ENCODE results near the gene GALNT15.

DNA sequence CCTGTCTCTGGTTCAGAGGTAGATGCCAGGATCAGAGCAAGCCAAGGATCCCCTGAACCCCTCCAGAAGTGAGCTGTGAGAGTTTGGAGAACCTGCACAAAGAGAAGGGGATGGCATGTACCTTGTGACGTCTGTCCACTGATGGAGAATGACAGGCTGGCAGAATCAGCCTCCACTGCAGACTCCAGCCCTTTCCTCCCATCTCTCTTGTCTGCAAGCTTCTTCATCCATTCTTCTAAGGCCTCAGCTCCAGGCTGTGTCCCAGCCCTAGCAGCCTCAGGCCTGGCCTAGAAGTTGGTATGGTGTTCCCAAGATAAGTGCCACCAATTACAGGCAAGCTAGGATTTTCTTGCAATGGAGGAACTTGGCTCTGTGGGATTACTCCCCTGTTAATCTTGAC lies 8.6 kb downstream of the GALNT15 start:
- TF ChIP-seq, protein P1, sequence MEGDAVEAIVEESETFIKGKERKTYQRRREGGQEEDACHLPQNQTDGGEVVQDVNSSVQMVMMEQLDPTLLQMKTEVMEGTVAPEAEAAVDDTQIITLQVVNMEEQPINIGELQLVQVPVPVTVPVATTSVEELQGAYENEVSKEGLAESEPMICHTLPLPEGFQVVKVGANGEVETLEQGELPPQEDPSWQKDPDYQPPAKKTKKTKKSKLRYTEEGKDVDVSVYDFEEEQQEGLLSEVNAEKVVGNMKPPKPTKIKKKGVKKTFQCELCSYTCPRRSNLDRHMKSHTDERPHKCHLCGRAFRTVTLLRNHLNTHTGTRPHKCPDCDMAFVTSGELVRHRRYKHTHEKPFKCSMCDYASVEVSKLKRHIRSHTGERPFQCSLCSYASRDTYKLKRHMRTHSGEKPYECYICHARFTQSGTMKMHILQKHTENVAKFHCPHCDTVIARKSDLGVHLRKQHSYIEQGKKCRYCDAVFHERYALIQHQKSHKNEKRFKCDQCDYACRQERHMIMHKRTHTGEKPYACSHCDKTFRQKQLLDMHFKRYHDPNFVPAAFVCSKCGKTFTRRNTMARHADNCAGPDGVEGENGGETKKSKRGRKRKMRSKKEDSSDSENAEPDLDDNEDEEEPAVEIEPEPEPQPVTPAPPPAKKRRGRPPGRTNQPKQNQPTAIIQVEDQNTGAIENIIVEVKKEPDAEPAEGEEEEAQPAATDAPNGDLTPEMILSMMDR (IDR thresholded peaks at IDR 0.05): no peak
- TF ChIP-seq EZH2 (IDR thresholded peaks at IDR 0.05) (no peak), EZH2phosphoT487 (IDR thresholded peaks at IDR 0.05) (no peak)
